GM18907 (cell line): ENCODE measurements around the gene TRPM4.
"Not testable (repeated sequence)": the region's sequence is repeated elsewhere in the genome, so short reads cannot be mapped to it uniquely, and the experiment has no call there.

Source experiments
- ATAC-seq: cut with Tn5 transposase; IDR thresholded peaks from one replicate; pipeline ENCODE4 v1.9.1; 2021; ENCODE audit warnings: mild to moderate bottlenecking, moderate library complexity; ENCODE audit not compliant: unreplicated experiment

TRPM4 gene

DNA sequence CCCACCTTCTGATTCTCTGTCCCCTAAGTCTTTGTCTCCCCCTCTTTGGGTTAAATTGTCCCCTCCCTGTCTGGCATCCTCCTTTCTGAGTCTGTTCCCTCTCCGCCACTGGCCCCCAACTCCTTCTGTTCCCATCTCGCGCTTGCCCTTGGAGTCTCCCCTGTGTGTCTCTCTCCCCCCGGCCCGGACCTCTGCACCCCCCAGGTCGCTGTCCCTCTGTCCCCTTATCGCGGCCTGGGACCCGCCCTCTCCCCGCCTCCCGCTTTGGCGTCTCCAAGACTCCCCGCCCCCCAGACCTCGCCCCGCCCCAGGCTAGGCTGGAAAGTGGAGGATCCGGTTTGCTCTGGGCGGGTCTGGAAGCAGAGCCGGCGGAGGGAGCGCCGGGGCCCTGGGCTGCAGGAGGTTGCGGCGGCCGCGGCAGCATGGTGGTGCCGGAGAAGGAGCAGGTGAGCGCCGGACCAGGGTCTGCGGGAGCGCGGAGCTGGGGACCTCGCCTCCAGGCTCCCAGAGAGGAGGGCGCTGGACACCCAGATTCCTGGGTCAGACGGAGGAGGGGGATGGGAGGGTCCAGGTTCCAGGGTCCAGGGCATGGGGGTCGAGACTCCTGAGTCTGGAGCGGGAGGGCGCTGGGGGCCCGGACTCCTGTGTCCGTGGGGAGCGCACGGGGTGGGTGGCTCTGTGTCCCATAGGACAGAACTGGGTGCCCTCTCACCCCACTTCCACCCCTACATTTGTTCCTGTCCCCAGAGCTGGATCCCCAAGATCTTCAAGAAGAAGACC is at the start of gene TRPM4:
TSS of gene TRPM4 (plus strand) at position 348 of the 780 bp plus-strand sequence. CDS start at position 423, 75 bp downstream.
- ATAC-seq: no peak

DNA sequence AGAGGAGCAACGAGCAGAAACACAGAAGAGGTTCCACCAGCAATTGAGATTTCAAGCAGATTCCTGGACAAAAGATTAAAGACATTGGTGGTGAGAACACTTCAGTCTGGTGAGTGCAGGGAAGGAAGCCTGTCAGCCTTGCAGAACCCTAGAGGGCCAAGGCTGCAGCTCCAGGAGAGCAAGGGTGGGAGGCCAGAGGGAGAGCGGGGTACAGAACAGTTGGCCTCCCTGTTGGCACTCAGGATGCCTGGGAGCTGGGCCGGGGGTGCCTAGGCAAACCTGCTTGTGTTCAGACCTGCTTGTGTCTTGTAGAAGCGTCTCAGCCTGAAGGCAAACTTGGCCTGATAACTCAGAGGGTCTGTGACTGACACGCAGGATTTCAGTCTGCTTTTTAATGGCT is 48.5 kb upstream of the TRPM4 start:
- no peak for ATAC-seq

DNA sequence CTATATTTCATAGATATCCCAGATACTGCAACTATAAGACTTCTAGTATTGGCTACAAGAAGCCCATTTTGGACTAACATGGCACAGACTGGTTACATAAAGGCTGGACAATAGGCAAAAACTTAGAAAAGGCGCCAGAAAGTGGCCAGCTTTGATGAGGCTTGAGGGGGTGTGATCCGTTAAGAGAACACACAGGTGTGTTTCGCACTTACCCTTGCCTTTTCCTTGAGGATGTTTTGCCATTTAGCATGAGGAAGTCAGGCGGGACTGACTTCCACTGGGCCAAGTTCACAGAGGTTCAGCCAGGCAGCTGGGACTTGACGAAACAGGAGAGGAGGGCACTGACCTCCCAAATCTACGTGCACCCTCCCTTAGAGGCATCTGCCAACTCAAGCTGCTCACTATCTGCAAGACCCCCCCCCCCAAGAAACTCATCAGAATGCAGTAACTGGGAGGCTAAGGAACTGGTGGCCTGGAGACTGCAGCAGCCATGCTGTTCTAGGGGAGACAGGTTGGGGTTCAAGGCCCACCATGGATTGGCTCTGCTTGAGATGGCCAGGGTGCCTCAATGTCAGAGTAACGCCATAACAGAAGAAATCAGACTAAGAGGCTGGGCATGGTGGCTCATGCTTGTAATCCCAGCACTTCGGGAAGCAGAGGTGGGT is 47.9 kb upstream of the TRPM4 start:
- no peak for ATAC-seq

- no peak for ATAC-seq
Measured at GRCh38 chr19:49110567-49110966, 47.0 kb upstream of the TRPM4 start.

DNA sequence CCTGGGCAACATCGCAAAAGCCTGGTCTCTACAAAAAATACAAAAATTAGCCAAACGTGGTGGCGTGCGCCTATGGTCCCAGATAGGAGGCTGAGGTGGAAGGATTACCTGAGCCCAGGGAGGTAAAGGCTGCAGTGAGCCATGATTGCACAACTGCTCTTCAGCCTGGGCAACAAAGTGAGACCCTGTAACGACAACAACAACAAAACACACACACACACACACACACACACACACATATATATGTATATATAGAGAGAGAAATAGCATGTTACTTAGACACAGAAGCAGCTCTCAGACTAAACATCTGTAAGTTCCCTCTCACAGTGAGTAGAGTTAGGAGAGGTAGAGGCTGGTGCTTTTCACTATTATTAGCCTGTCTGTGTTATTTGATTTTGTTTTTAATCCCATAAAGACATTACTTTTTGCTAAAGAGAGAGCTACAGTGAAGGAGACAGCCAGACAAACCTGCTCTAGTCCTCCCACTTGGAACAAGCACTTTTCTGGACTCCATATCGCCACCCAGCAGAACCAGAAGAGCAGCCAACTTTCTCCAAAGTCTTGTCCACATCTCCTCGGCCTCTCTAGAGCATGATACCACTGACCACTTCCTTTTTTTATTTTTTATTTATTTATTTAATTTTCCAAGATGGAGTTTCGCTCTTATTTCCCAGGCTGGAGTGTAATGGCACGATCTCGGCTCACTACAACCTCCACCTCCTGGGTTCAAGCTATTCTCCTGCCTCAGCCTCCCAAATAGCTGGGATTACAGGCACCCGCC is 46.2 kb upstream of the TRPM4 start:
- ATAC-seq: no peak

GRCh38 chr19:49113762-49114629 is 43.6 kb upstream of the TRPM4 start, which contains the start of gene LIN7B:
Gene LIN7B, plus strand, starts transcription at chr19:49114370. Its CDS starts 35 bp downstream, at chr19:49114405.
- ATAC-seq: peak; percentile 46

DNA sequence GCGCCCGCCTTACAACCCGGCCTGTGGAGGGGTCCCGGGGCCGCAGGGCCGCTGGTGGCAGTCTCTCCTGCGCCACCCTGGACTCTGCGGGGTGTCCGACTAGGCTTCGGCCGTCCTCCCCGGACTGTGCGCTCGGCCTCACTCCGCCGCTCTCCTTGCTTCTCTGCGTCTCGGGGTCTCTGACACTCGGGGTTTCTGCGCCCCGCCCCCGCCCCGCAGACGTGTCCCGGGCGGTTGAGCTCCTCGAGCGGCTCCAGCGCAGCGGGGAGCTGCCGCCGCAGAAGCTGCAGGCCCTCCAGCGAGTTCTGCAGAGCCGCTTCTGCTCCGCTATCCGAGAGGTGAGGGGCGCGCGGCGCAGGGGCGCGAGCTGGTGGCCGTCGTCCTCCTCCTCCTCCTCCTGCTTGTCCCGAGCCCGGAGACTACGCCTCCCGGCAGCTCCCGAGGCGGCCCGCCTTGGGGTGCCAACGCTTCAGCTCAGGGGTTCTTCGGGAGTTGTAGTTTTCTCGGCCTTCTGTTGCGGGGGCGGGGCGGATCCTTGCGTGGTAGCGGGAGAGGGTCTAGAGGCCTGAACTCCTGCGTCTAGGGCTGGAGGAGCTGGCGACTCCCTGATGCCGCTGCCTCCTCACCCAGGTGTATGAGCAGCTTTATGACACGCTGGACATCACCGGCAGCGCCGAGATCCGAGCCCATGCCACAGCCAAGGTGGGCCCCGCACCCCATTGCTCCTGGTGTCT is 42.8 kb upstream of the TRPM4 start:
- no peak for ATAC-seq

DNA sequence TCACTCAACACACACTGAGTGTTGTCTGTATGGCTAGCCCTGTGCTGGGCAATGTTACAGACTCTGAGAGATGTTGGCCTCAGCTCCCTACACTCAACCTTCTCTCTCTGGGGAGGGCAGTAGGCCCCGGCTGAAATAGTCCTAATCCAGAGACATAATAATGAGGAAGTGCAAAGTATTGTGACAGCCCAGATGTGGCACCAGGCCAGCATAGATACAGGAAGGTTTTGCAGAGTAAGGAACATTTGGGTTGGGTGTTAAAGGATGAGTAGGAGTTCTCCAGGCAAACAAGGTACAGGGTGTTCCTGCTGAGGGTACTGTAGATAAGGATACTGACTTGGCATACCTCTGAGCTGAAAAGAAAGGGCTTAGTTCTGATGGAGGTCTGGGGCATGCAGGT is 41.0 kb upstream of the TRPM4 start:
- no peak for ATAC-seq

DNA sequence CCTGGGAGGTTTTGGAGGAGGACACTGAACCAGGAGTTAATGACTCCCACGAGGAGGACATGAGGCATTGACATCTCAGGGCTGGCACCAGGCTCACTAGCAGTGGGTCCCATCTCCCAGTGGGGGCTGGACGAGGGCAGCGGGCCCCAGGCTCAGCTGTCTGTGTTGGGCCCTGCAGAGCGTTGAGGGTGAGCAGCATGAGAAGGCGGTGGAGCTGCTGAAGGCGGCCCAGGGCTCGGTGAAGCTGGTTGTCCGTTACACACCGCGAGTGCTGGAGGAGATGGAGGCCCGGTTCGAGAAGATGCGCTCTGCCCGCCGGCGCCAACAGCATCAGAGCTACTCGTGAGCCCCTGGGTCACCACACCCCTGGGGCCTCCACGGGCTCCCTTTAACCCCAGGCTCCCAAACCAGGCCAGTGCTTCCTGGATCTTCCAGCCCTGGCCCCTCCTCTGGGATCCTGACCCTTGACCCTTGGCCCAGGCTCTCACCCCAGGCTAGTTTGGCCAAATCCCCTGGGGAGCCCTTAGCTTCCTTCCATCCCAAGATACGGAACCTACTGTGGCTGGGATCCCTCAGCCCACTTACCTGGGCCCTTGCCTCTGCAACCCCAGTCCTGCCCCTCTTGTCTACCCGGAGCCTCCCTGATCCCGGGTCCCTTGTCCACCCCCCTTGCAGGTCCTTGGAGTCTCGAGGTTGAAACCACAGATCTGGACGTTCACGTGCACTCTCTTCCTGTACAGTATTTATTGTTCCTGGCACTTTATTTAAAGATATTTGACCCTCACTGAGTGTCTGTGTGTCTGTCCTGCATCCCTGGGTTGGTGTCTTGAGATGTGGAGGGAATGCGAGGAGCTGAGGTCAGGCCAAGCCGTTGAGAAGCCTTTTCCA is 39.7 kb upstream of the TRPM4 start:
- ATAC-seq: no peak

GRCh38 chr19:49118565-49119410 is 38.8 kb upstream of the TRPM4 start, which contains the start of gene C19orf73:
Gene C19orf73, minus strand, starts transcription at chr19:49119143. Its CDS starts 121 bp downstream, at chr19:49119022.
- ATAC-seq: peak; percentile 72

GRCh38 chr19:49119411-49120324 is 37.9 kb upstream of the TRPM4 start, which contains the start of gene PPFIA3:
Gene PPFIA3, plus strand, starts transcription at chr19:49119544. Its CDS starts 8,330 bp downstream, at chr19:49127874.
- ATAC-seq: no peak

DNA sequence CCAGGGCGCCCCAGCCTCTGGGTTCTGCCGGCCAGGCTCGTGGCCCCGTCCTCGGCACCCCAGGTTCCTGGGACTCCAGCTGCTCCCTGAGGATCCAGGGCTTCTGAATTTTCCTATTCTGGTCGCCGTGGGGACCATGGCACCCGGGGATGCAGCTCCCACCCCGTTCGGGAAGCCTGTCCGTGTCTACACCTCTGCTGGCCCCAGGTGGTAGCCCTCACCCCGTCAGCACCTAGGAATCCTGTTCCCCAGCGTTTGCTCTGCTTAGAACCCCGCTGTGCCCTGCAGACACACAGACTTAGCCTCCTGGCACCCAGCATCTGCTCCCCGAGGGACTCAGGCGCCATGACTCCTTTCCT is 37.3 kb upstream of the TRPM4 start:
- ATAC-seq: no peak

GRCh38 chr19:49120868-49121267 is 36.7 kb upstream of the TRPM4 start:
- ATAC-seq: no peak

DNA sequence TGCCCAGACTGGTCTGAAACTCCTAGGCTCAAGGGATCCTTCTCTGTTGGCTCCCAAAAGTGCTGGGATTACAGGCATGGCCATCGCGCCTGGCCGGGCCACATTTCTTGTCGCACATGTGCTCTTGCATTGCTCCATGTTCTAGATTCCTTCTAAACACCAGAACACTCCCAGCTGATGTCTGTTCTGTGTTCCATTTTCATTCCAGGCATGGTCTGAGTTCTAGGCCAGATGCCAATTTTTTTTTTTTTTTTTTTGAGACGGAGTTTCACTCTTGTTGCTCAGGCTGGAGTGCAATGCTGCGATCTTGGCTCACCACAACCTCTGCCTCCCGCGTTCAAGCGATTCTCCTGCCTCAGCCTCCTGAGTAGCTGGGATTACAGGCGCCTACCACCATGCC is 35.8 kb upstream of the TRPM4 start:
- ATAC-seq: not testable (repeated sequence)

- not testable (repeated sequence) for ATAC-seq
Measured at GRCh38 chr19:49123285-49123684, 34.3 kb upstream of the TRPM4 start.

DNA sequence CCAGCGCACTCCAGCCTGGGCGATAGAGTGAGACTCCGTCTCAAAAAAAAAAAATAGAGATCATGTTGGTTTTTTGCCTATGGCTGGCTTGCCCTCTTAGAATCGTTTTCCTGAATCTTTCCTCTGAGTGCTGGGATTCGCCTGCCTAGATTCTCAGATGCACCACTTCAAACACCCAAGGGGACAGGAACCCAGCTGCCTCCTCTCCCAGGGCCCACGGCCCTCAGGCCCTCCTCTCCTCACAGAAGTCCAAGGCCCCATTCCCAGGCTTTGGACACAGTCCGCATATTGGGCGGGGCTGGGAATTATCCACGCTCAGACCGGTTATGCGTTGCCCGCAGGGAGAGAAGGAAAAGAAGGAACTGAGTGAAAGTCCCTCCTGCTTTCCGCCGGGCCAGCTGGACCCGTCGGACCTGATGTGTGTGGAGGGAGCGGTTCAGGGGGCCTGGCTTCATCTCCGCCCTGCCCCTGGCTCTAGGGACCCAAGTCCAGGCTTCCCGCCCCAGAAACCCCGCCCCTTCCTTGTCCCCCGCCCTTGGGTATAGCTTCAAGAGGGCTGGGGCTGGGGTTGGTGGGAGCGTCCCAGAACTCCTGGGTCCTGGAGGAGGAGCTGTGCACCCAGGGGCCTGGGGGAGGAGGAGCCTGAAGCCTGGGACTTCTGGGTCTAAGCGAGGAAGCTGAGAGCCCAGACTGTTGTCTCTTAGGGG is 32.4 kb upstream of the TRPM4 start:
- no peak for ATAC-seq
